ENCODE measurements around the gene SLC6A3. TPM values are rescaled to one million over a fixed set of nuclear protein-coding genes. Genes with fewer than 3 reads are reported as not detected.

SLC6A3 gene
- total RNA-seq, 1 experiment from 2014 or later: 0.74 TPM

- Mint-ChIP-seq H3K36me3 (peaks cover 54% of the 10 kb centered on the region), H3K27me3 (ENCODE audit: low read depth) (no peaks in the 10 kb centered on the region), H3K4me3 (no peak overlapping the region), H3K9me3 (no peaks in the 10 kb centered on the region), H3K27ac (no peak overlapping the region), H3K4me1 (no peaks in the 10 kb centered on the region; the same call in 1 of the 2 replicates)
- ATAC-seq (no peak), DNase-seq (ENCODE audit: low spot score) (no peak)
- POLR2A ChIA-PET: no interaction called here
- TF ChIP-seq ZNF512 (CRISPR knock-in tag; IDR thresholded peaks at IDR 0.05; ENCODE audit: borderline replicate concordance) (no peak), SMAD4 (CRISPR knock-in tag; IDR thresholded peaks at IDR 0.05) (no peak), OVOL2 (CRISPR knock-in tag; IDR thresholded peaks at IDR 0.05; ENCODE audit: borderline replicate concordance) (no peak), MYBL2 (CRISPR knock-in tag; IDR thresholded peaks at IDR 0.05) (no peak), ZNF396 (CRISPR knock-in tag; IDR thresholded peaks at IDR 0.05; ENCODE audit: borderline replicate concordance) (no peak), ZNF219 (CRISPR knock-in tag; IDR thresholded peaks at IDR 0.05; ENCODE audit: borderline replicate concordance) (no peak), FOXK1 (CRISPR knock-in tag; IDR thresholded peaks at IDR 0.05) (no peak), CDX4 (CRISPR knock-in tag; IDR thresholded peaks at IDR 0.05; ENCODE audit: borderline replicate concordance) (no peak), ATF1 (CRISPR knock-in tag; IDR thresholded peaks at IDR 0.05) (no peak), ETV6 (CRISPR knock-in tag; IDR thresholded peaks at IDR 0.05) (no peak), ELF4 (CRISPR knock-in tag; IDR thresholded peaks at IDR 0.05; ENCODE audit: low read depth) (no peak), ZNF232 (CRISPR knock-in tag; IDR thresholded peaks at IDR 0.05) (no peak), GTF2I (CRISPR knock-in tag; conservative IDR thresholded peaks at IDR 0.05) (no peak), TCF7 (CRISPR knock-in tag; IDR thresholded peaks at IDR 0.05; ENCODE audit: low read depth) (no peak)
- TF ChIP-seq, protein P1, sequence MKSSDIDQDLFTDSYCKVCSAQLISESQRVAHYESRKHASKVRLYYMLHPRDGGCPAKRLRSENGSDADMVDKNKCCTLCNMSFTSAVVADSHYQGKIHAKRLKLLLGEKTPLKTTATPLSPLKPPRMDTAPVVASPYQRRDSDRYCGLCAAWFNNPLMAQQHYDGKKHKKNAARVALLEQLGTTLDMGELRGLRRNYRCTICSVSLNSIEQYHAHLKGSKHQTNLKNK (CRISPR knock-in tag; IDR thresholded peaks at IDR 0.05): no peak
- TF ChIP-seq, protein P2, sequence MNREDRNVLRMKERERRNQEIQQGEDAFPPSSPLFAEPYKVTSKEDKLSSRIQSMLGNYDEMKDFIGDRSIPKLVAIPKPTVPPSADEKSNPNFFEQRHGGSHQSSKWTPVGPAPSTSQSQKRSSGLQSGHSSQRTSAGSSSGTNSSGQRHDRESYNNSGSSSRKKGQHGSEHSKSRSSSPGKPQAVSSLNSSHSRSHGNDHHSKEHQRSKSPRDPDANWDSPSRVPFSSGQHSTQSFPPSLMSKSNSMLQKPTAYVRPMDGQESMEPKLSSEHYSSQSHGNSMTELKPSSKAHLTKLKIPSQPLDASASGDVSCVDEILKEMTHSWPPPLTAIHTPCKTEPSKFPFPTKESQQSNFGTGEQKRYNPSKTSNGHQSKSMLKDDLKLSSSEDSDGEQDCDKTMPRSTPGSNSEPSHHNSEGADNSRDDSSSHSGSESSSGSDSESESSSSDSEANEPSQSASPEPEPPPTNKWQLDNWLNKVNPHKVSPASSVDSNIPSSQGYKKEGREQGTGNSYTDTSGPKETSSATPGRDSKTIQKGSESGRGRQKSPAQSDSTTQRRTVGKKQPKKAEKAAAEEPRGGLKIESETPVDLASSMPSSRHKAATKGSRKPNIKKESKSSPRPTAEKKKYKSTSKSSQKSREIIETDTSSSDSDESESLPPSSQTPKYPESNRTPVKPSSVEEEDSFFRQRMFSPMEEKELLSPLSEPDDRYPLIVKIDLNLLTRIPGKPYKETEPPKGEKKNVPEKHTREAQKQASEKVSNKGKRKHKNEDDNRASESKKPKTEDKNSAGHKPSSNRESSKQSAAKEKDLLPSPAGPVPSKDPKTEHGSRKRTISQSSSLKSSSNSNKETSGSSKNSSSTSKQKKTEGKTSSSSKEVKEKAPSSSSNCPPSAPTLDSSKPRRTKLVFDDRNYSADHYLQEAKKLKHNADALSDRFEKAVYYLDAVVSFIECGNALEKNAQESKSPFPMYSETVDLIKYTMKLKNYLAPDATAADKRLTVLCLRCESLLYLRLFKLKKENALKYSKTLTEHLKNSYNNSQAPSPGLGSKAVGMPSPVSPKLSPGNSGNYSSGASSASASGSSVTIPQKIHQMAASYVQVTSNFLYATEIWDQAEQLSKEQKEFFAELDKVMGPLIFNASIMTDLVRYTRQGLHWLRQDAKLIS (CRISPR knock-in tag; IDR thresholded peaks at IDR 0.05; ENCODE audit: borderline replicate concordance): no peak
- TF ChIP-seq, protein P3, sequence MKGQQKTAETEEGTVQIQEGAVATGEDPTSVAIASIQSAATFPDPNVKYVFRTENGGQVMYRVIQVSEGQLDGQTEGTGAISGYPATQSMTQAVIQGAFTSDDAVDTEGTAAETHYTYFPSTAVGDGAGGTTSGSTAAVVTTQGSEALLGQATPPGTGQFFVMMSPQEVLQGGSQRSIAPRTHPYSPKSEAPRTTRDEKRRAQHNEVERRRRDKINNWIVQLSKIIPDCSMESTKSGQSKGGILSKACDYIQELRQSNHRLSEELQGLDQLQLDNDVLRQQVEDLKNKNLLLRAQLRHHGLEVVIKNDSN (CRISPR knock-in tag; IDR thresholded peaks at IDR 0.05): no peak
- CTCF ChIA-PET: no interaction called here
These were observed 26.1 kb upstream of the SLC6A3 start for GRCh38 chr5:1471240-1471853.

DNA sequence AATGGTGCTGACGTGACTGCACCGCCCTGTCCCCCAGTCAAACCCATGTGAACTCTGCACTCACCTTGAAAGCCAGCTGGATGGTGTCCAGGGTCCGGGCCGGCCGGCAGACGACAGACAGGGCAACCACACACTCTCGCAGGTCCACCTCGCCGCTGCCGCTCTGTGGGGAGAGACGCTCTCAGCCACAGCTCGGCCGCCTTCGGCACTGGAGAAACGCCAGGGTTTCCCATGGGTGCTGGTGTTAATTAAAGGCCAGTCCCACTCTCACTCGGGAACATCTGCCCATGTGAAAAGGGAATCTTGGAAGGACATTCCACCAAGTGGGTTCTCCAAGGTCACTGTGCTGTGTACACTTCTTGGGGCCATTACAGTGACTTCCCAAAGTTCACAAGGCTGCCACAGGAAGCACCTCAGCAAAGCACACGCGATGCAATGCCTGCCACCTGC is 25.5 kb upstream of the SLC6A3 start:
- DNase-seq (ENCODE audit: low spot score): no peak
- TF ChIP-seq ZNF121 (CRISPR knock-in tag; IDR thresholded peaks at IDR 0.05) (no peak), MXD4 (CRISPR knock-in tag; IDR thresholded peaks at IDR 0.05; ENCODE audit: borderline replicate concordance) (no peak), RELA (CRISPR knock-in tag; IDR thresholded peaks at IDR 0.05; ENCODE audit: borderline replicate concordance) (no peak), ZBTB43 (CRISPR knock-in tag; IDR thresholded peaks at IDR 0.05) (no peak), NR3C1 (CRISPR knock-in tag; conservative IDR thresholded peaks at IDR 0.05; ENCODE audit: low read depth) (no peak), FOXP1 (CRISPR knock-in tag; IDR thresholded peaks at IDR 0.05; ENCODE audit: borderline replicate concordance) (no peak)
- TF ChIP-seq, protein P2 (CRISPR knock-in tag; IDR thresholded peaks at IDR 0.05; ENCODE audit: borderline replicate concordance): no peak

More for the DNA sequence above, 25.5 kb upstream of the SLC6A3 start:
- H3K27ac Mint-ChIP-seq: no peak overlapping the region
- no peaks in the 10 kb centered on the region for H3K27me3 Mint-ChIP-seq (ENCODE audit: low read depth)
- ChIA-PET POLR2A (no interaction called here), CTCF (interaction anchor here (1.6 kb wide), 1 partner anchor 9 kb away, joined by 5 read pairs; no protein-coding TSS in a partner anchor)
- H3K4me3 Mint-ChIP-seq: no peak overlapping the region
- no peak for ATAC-seq
- peaks cover 2% of the 10 kb centered on the region; the same call in 1 of the 2 replicates for H3K9me3 Mint-ChIP-seq
- peaks cover 54% of the 10 kb centered on the region for H3K36me3 Mint-ChIP-seq
- no peaks in the 10 kb centered on the region; the same call in 1 of the 2 replicates for H3K4me1 Mint-ChIP-seq
